DND-41 (cell line): Measurements from ENCODE around the gene DCUN1D2.

ENCODE experiments used
- ATAC-seq: fragments of 200-7000 bp; cut with Tn5 transposase; 3 replicates; pipeline ENCODE4 v1.9.1; 2021; ENCODE audit warnings: low read depth; ENCODE audit not compliant: insufficient read depth
- DNase-seq: peaks from one replicate; pipeline ENCODE4 v3.0.0-alpha.2; 2020
- H2AFZ ChIP-seq: 2 replicates; pipeline ENCODE4 v1.6.0; 2012; ENCODE audit warnings: low read depth, low read length
- H3K27ac ChIP-seq: 2 replicates; pipeline ENCODE4 v1.5.1; 2012; ENCODE audit warnings: low read length, inconsistent platforms
- H3K27me3 ChIP-seq: fragments of 200-600 bp; sonication (generic); 2 replicates; pipeline ENCODE4 v1.6.0; 2012; ENCODE audit warnings: low read length, mild to moderate bottlenecking, inconsistent platforms; ENCODE audit not compliant: insufficient read depth, poor library complexity
- H3K36me3 ChIP-seq: 2 replicates; pipeline ENCODE4 v1.5.1; 2012; ENCODE audit warnings: low read length, inconsistent platforms; ENCODE audit not compliant: insufficient read depth
- H3K4me1 ChIP-seq: 2 replicates; pipeline ENCODE4 v1.5.1; 2012; ENCODE audit warnings: mild to moderate bottlenecking, low read length; ENCODE audit not compliant: insufficient read depth
- H3K4me2 ChIP-seq: 2 replicates; pipeline ENCODE4 v1.6.0; 2012; ENCODE audit warnings: mild to moderate bottlenecking, moderate library complexity, low read length, inconsistent platforms; ENCODE audit not compliant: insufficient read depth
- H3K4me3 ChIP-seq, 2 experiments: fragments of 200-600 bp in 1 of 2; shearing (Covaris generic) in 1 of 2; 2 replicates each; pipeline ENCODE4 v1.5.1; 2012 to 2016; ENCODE audit warnings: inconsistent platforms in 2 of 2, low read length in 2 of 2, mild to moderate bottlenecking in 2 of 2, low read depth in 1 of 2, moderate library complexity in 1 of 2
- H3K79me2 ChIP-seq: 2 replicates; pipeline ENCODE4 v1.6.0; 2012; ENCODE audit warnings: low read length, inconsistent platforms; ENCODE audit not compliant: insufficient read depth
- H3K9ac ChIP-seq: 2 replicates; pipeline ENCODE4 v1.6.0; 2012; ENCODE audit warnings: low read depth, mild to moderate bottlenecking, inconsistent platforms, low read length, moderate library complexity
- H3K9me3 ChIP-seq: 2 replicates; pipeline ENCODE4 v1.5.1; 2012; ENCODE audit warnings: low read length, moderate library complexity, mild to moderate bottlenecking, inconsistent platforms; ENCODE audit not compliant: insufficient read depth, severe bottlenecking
- H4K20me1 ChIP-seq: 2 replicates; pipeline ENCODE4 v1.6.0; 2012; ENCODE audit warnings: low read length; ENCODE audit not compliant: insufficient read depth
- CTCF ChIP-seq: IDR thresholded peaks from 2 replicates; pipeline ENCODE4 v1.5.1; 2012; ENCODE audit warnings: borderline replicate concordance, low read length, moderate library complexity, mild to moderate bottlenecking; ENCODE audit not compliant: poor library complexity, severe bottlenecking; ENCODE audit errors: extremely low read depth
- EZH2 ChIP-seq: IDR thresholded peaks from 3 replicates; pipeline ENCODE4 v1.6.1; 2012; ENCODE audit warnings: borderline replicate concordance, low read depth, mild to moderate bottlenecking, moderate library complexity, low read length, inconsistent platforms; ENCODE audit not compliant: severe bottlenecking

DCUN1D2 gene

GRCh38 chr13:113411216-113412023, 79.1 kb downstream of the DCUN1D2 start:
- Histone ChIP-seq H3K4me2 (no peak overlapping the region), H3K9ac (no peak overlapping the region), H3K36me3 (no peaks in the 10 kb centered on the region), H2AFZ (no peak overlapping the region), H3K79me2 (no peaks in the 10 kb centered on the region), H3K27ac (no peak overlapping the region), H3K4me3 (no peak overlapping the region), H3K4me1 (no peaks in the 10 kb centered on the region), H3K27me3 (peaks cover 4% of the 10 kb centered on the region), H3K9me3 (no peaks in the 10 kb centered on the region), H4K20me1 (no peaks in the 10 kb centered on the region)
- TF ChIP-seq CTCF (no peak), EZH2 (no peak)
- DNase-seq (no peak), ATAC-seq (no peak)

- Histone ChIP-seq H3K4me2 (no peak overlapping the region), H3K36me3 (no peaks in the 10 kb centered on the region), H3K9ac (no peak overlapping the region), H3K4me3 (no peak overlapping the region), H3K27me3 (peaks cover 4% of the 10 kb centered on the region), H3K4me1 (no peaks in the 10 kb centered on the region), H3K79me2 (no peaks in the 10 kb centered on the region), H3K9me3 (no peaks in the 10 kb centered on the region), H3K27ac (no peak overlapping the region), H4K20me1 (no peaks in the 10 kb centered on the region), H2AFZ (no peak overlapping the region)
- TF ChIP-seq CTCF (no peak), EZH2 (no peak)
- ATAC-seq (no peak), DNase-seq (no peak)
These were observed 79.9 kb downstream of the DCUN1D2 start for GRCh38 chr13:113410472-113411201.

GRCh38 chr13:113408562-113408961, 81.9 kb downstream of the DCUN1D2 start:
- Histone ChIP-seq H3K27ac (no peak overlapping the region), H3K9me3 (no peaks in the 10 kb centered on the region), H3K79me2 (no peaks in the 10 kb centered on the region), H2AFZ (no peak overlapping the region), H3K9ac (no peak overlapping the region), H3K4me1 (no peaks in the 10 kb centered on the region), H3K36me3 (no peaks in the 10 kb centered on the region), H4K20me1 (no peaks in the 10 kb centered on the region), H3K4me3 (no peak overlapping the region), H3K27me3 (peaks cover 4% of the 10 kb centered on the region), H3K4me2 (no peak overlapping the region)
- TF ChIP-seq EZH2 (no peak), CTCF (no peak)
- no peak for ATAC-seq
- DNase-seq, result no peak
